Activated CD8-positive, alpha-beta memory T cell treated with anti-CD3 and anti-CD28 coated beads for 48 hours (primary cell): ENCODE results near the gene BTBD6.
"Not testable (repeated sequence)": the region's sequence is repeated elsewhere in the genome, so short reads cannot be mapped to it uniquely, and the experiment has no call there.

ENCODE experiments used
- DNase-seq, 3 experiments: peaks; one replicate each; pipeline ENCODE4 v3.0.0-alpha.2; 2020; ENCODE audit warnings: low read depth in 2 of 3, low spot score in 2 of 3

The BTBD6 gene

GRCh38 chr14:105292826-105293711, 44.7 kb downstream of the BTBD6 start:
- no peak for DNase-seq

GRCh38 chr14:105294142-105294597, 45.8 kb downstream of the BTBD6 start:
- peak in 1 of 3 experiments; percentile 29 for DNase-seq

- not testable (repeated sequence) for DNase-seq
Measured at GRCh38 chr14:105297311-105297710, 49.0 kb downstream of the BTBD6 start.

GRCh38 chr14:105299654-105300541, 51.6 kb downstream of the BTBD6 start:
- DNase-seq: no peak
